ENCODE measurements around the gene DUSP15. TPM values are rescaled to one million over a fixed set of nuclear protein-coding genes. Genes with fewer than 3 reads are reported as not detected.

DUSP15 gene
- polyA plus RNA-seq, 2 of the 4 experiments (the other 2 are of a cell fraction) = 0.53 to 1.3 TPM

GRCh38 chr20:31833130-31833930 lies 37.0 kb downstream of the DUSP15 start:
- Histone ChIP-seq H3K4me2 (no peak overlapping the region), H3K4me1 (peaks cover 41% of the 10 kb centered on the region), H3K4me3 (no peak overlapping the region), H3K9me3 (no peaks in the 10 kb centered on the region), H3K27ac (peak overlapping the region; percentile 84 to 86; a peak in 5 of 6 replicates)
- 49% methylated on average over 13 of the region's 14 CpGs for WGBS (ENCODE audit: missing lambda C conversion rate)
- DNase-seq (ENCODE audit: low read depth in 1 of 2, low spot score in 1 of 2) = peak; percentile 68 to 90
- POLR2A ChIA-PET = no interaction called here
- TF ChIP-seq RARB (CRISPR knock-in tag; IDR thresholded peaks at IDR 0.05) (no peak), SMC3 (IDR thresholded peaks at IDR 0.05) (0 out of 3 replicates have a peak, but pooled peaks have one; percentile 7), HMGXB4 (CRISPR knock-in tag; IDR thresholded peaks at IDR 0.05; ENCODE audit: borderline replicate concordance) (no peak), JUNB (IDR thresholded peaks at IDR 0.05) (no peak), CHD4 (IDR thresholded peaks at IDR 0.05; ENCODE audit: borderline replicate concordance) (no peak), RAD21 (conservative IDR thresholded peaks at IDR 0.05 in 1 of 2, IDR thresholded peaks at IDR 0.05 in 1 of 2) (peak; percentile 32 to 55; a peak in 4 of 5 replicates), HDAC2 (IDR thresholded peaks at IDR 0.05) (no peak), HOXB5 (CRISPR knock-in tag; IDR thresholded peaks at IDR 0.05) (no peak), CTCF (IDR thresholded peaks at IDR 0.05) (peak; percentile 65)
- ATAC-seq = peak; percentile 44 to 77; a peak in 3 of 6 replicates
- FAIRE-seq = no peak
- CTCF ChIA-PET = interaction anchor here (0.7 to 14.7 kb wide), 19 partner anchors 9 to 258 kb away, joined by 3 to 145 read pairs (median 4); partner anchors contain the start of gene FOXS1

- no peak overlapping the region for H3K4me2 ChIP-seq
- 87% methylated on average over 15 of the region's 17 CpGs for WGBS (ENCODE audit: missing lambda C conversion rate)
- ATAC-seq (no peak), FAIRE-seq (no peak), DNase-seq (ENCODE audit: low read depth in 1 of 2, low spot score in 1 of 2) (no peak)
- H3K4me3 ChIP-seq = no peak overlapping the region
- H3K9me3 ChIP-seq = no peaks in the 10 kb centered on the region
- ChIA-PET CTCF (interaction anchor here (1.0 to 10.8 kb wide), 8 partner anchors 9 to 199 kb away, joined by 3 to 133 read pairs (median 14); partner anchors contain the start of gene FOXS1), POLR2A (no interaction called here)
- no peak for TF ChIP-seq E2F6 (IDR thresholded peaks at IDR 0.05; ENCODE audit: borderline replicate concordance, low read depth)
- no peak for TF ChIP-seq POLR2A (IDR thresholded peaks at IDR 0.05; ENCODE audit: low read length)
- TF ChIP-seq RARB (CRISPR knock-in tag; IDR thresholded peaks at IDR 0.05) = no peak
- TF ChIP-seq FOXS1 (CRISPR knock-in tag; IDR thresholded peaks at IDR 0.05) = no peak
- no peak for TF ChIP-seq JUN (IDR thresholded peaks at IDR 0.05)
- TF ChIP-seq JUNB (IDR thresholded peaks at IDR 0.05) = no peak
- no peak for TF ChIP-seq FOSL2 (IDR thresholded peaks at IDR 0.05)
- no peak for TF ChIP-seq FOSL2 (CRISPR knock-in tag; IDR thresholded peaks at IDR 0.05)
- no peak for TF ChIP-seq NFE2L2 (conservative IDR thresholded peaks at IDR 0.05; ENCODE audit: low read length)
- TF ChIP-seq HES2 (IDR thresholded peaks at IDR 0.05) = no peak
- TF ChIP-seq USF2 (IDR thresholded peaks at IDR 0.05) = no peak
- no peak for TF ChIP-seq EP300 (IDR thresholded peaks at IDR 0.05)
- TF ChIP-seq EHMT2 (IDR thresholded peaks at IDR 0.05; ENCODE audit: low read depth) = no peak
- TF ChIP-seq TP53 (CRISPR knock-in tag; IDR thresholded peaks at IDR 0.05) = no peak
- H3K27ac ChIP-seq = 0 out of 6 replicates have a peak overlapping the region, but pooled peaks of 1 of the 2 experiments have one; percentile 14
- H3K4me1 ChIP-seq = peaks cover 26% of the 10 kb centered on the region
Measured at GRCh38 chr20:31831771-31832306, 38.5 kb downstream of the DUSP15 start.
